ENCODE measurements around the gene GAB1.

GAB1 gene

GRCh38 chr4:143517764-143518163 lies 181.1 kb downstream of the GAB1 start:
- no peak for TF ChIP-seq CTCF (conservative IDR thresholded peaks at IDR 0.05; ENCODE audit: low read depth)
- POLR2A ChIA-PET (ENCODE audit: low non-redundant PET): no interaction called here
- CTCF ChIA-PET: no interaction called here
- H3K27ac ChIP-seq: no peak overlapping the region
- DNase-seq (ENCODE audit: low spot score): no peak
